Karpas-422 (cell line): ENCODE data around the gene DCXR. TPM values are rescaled to one million over a fixed set of nuclear protein-coding genes. Genes with fewer than 3 reads are reported as not detected.

Source experiments
- DNase-seq: peaks from one replicate; pipeline ENCODE4 v3.0.0-alpha.2; 2015
- H2AFZ ChIP-seq: fragments of 200-600 bp; sonication (generic); 2 replicates; pipeline ENCODE4 v1.6.1; 2014; ENCODE audit warnings: antibody characterized with exemption, low read length, mixed read lengths
- H3K27ac ChIP-seq: fragments of 200-600 bp; sonication (generic); 2 replicates; pipeline ENCODE4 v1.5.1; 2014; ENCODE audit warnings: mild to moderate bottlenecking, low read length, moderate library complexity
- H3K27me3 ChIP-seq: fragments of 200-600 bp; sonication (generic); 2 replicates; pipeline ENCODE4 v1.6.1; 2014; ENCODE audit warnings: low read length, mixed read lengths
- H3K36me3 ChIP-seq: fragments of 200-600 bp; sonication (generic); 2 replicates; pipeline ENCODE4 v1.6.1; 2014; ENCODE audit warnings: low read length, mixed read lengths; ENCODE audit not compliant: insufficient read depth
- H3K4me1 ChIP-seq: fragments of 200-600 bp; sonication (generic); 2 replicates; pipeline ENCODE4 v1.6.1; 2014; ENCODE audit warnings: mild to moderate bottlenecking, low read length, mixed read lengths
- H3K4me2 ChIP-seq: fragments of 200-600 bp; sonication (generic); 2 replicates; pipeline ENCODE4 v1.6.1; 2014; ENCODE audit warnings: low read length, low read depth, mild to moderate bottlenecking; ENCODE audit not compliant: poor library complexity, severe bottlenecking
- H3K4me3 ChIP-seq: fragments of 200-600 bp; sonication (generic); 2 replicates; pipeline ENCODE4 v1.5.1; 2014; ENCODE audit warnings: mild to moderate bottlenecking, antibody characterized with exemption, low read length, mixed read lengths
- H3K79me2 ChIP-seq: fragments of 200-600 bp; sonication (generic); 2 replicates; pipeline ENCODE4 v1.6.1; 2014; ENCODE audit warnings: mild to moderate bottlenecking, low read length, mixed read lengths
- H3K9ac ChIP-seq: fragments of 200-600 bp; sonication (generic); 2 replicates; pipeline ENCODE4 v1.6.0; 2014; ENCODE audit warnings: low read length
- H3K9me2 ChIP-seq: fragments of 200-600 bp; sonication (generic), shearing (Covaris generic); replicated peaks from 2 replicates; pipeline ENCODE4 v1.6.0; 2014; ENCODE audit warnings: mild to moderate bottlenecking, low read length, moderate library complexity; ENCODE audit not compliant: insufficient read depth
- H3K9me3 ChIP-seq: fragments of 300-700, 200-600 bp; sonication (generic); 2 replicates; pipeline ENCODE4 v1.6.1; 2014; ENCODE audit warnings: low read length, mixed read lengths
- H4K20me1 ChIP-seq: fragments of 200-600 bp; sonication (generic); 2 replicates; pipeline ENCODE4 v1.6.1; 2014; ENCODE audit warnings: mild to moderate bottlenecking, antibody characterized with exemption, low read length, low read depth; ENCODE audit not compliant: insufficient read depth
- total RNA-seq: library from RNA; depleted of rRNA; stranded (reverse); fragments of >200 nt; shearing (Covaris generic); gene quantifications from 2 replicates; pipeline ENCODE4 v1.2.3, GENCODE V29; 2014; ENCODE audit warnings: low replicate concordance

Gene DCXR
- total RNA-seq, 1 experiment from 2014 or later, result 103 TPM

DNA sequence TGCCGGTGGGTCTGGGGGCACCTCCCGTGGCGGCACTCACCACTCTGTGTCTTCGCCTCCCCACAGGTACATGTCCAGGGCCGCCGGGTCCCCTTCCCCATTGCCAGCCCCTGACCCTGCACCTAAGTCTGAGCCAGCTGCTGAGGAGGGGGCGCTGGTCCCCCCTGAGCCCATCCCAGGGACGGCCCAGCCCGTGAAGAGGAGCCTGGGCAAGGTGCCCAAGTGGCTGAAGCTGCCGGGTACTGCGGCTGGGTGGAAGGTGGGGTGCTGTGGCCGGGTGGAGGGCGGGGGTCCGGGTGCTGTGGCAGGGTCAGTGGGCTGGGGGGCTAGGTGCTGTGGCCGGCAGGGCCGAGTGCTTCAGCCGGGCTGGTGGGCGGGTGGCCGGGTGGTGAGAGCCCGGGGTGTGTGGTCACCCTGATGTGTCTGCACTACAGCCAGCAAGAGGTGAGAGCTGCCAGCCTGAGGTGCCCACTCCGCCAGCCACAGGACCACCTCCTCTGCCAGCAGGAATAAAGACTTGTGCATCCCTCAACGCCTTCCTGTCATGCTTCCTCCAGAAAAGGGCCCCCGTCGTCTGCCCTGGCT lies 20.5 kb downstream of the DCXR start:
- H3K4me2 ChIP-seq, result no peak overlapping the region
- peaks cover 19% of the 10 kb centered on the region for H3K4me1 ChIP-seq
- no peak overlapping the region for H3K9ac ChIP-seq
- peaks cover 8% of the 10 kb centered on the region for H3K79me2 ChIP-seq
- no peak overlapping the region for H3K4me3 ChIP-seq
- no peak for DNase-seq
- H3K9me2 ChIP-seq, result no peaks in the 10 kb centered on the region
- no peaks in the 10 kb centered on the region for H3K36me3 ChIP-seq
- H4K20me1 ChIP-seq, result peaks cover 3% of the 10 kb centered on the region; the same call in 1 of the 2 replicates
- no peak overlapping the region for H2AFZ ChIP-seq
- no peaks in the 10 kb centered on the region for H3K27me3 ChIP-seq
- no peak overlapping the region for H3K27ac ChIP-seq
- H3K9me3 ChIP-seq, result no peaks in the 10 kb centered on the region

- no peak overlapping the region for H3K4me2 ChIP-seq
- H3K79me2 ChIP-seq, result peaks cover 1% of the 10 kb centered on the region
- no peak overlapping the region for H3K4me3 ChIP-seq
- H3K36me3 ChIP-seq, result no peaks in the 10 kb centered on the region
- peaks cover 12% of the 10 kb centered on the region for H3K4me1 ChIP-seq
- DNase-seq, result no peak
- H3K9ac ChIP-seq, result no peak overlapping the region
- H3K9me3 ChIP-seq, result no peaks in the 10 kb centered on the region
- H3K27ac ChIP-seq, result no peak overlapping the region
- H3K27me3 ChIP-seq, result no peaks in the 10 kb centered on the region
- peaks cover 3% of the 10 kb centered on the region; the same call in 1 of the 2 replicates for H4K20me1 ChIP-seq
- no peak overlapping the region for H2AFZ ChIP-seq
- no peaks in the 10 kb centered on the region for H3K9me2 ChIP-seq
These were observed 21.2 kb downstream of the DCXR start for GRCh38 chr17:82016061-82016874.

DNA sequence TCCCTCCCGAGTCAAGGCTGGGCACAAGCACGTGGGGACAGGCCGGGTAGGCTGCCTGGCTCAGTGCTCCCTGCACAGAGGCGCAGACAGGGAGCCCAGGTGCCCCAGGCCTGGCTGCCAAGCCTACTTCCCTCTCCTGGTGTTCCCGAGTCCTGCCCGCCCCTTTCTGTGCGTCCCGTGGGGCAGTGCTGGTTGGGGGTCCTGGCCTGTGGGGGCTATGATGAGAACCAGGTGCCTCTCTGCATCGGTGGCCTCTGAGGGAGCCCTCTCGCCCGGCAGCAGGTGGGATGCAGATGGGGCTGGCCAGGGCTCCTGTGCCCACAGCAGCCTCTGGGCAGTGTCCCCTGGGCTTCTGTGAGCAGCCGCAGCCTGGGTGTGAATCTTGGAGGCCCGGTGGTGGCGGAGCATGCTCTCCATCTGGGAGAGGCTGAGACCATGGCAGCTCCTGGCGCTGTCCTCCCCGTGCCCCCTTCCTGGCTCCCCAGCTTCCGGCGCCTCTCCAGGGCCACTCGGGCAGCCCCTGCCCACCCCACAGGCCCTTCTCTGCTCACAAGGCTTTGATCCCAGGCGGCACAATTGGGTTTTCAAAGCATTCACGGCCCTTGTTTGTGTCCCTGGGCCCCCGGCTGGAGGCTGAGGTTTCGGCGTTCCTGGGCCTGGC lies 22.1 kb downstream of the DCXR start:
- no peaks in the 10 kb centered on the region for H3K79me2 ChIP-seq
- no peaks in the 10 kb centered on the region for H3K9me2 ChIP-seq
- H3K27ac ChIP-seq, result no peak overlapping the region
- H3K4me2 ChIP-seq, result no peak overlapping the region
- no peak overlapping the region for H3K9ac ChIP-seq
- H4K20me1 ChIP-seq, result peaks cover 3% of the 10 kb centered on the region; the same call in 1 of the 2 replicates
- peaks cover 5% of the 10 kb centered on the region for H3K4me1 ChIP-seq
- no peak overlapping the region for H3K4me3 ChIP-seq
- DNase-seq, result no peak
- no peaks in the 10 kb centered on the region for H3K36me3 ChIP-seq
- H3K9me3 ChIP-seq, result no peaks in the 10 kb centered on the region
- no peak overlapping the region for H2AFZ ChIP-seq
- no peaks in the 10 kb centered on the region for H3K27me3 ChIP-seq

DNA sequence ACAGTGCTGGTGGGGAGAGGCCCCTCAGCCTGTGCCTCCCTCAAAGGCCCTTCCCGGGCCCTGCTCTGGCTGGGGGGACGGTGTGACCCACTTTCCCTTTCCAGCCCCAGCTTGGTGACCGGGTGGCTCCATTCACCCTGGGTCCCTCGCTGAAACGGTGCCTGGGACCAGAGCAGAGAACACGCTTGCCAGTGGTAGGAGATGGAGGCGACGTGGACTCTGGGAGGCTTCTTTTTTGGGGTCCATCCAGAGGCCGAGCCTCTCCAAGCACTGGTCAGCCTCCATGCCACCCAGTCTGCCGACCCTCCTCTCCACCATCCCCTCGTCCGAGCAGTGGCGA lies 22.6 kb downstream of the DCXR start:
- Histone ChIP-seq H4K20me1 (peaks cover 3% of the 10 kb centered on the region; the same call in 1 of the 2 replicates), H3K27ac (no peak overlapping the region), H3K79me2 (no peaks in the 10 kb centered on the region), H3K27me3 (no peaks in the 10 kb centered on the region), H3K9ac (no peak overlapping the region), H3K4me2 (no peak overlapping the region), H3K9me3 (no peaks in the 10 kb centered on the region), H3K4me3 (no peak overlapping the region), H3K4me1 (no peaks in the 10 kb centered on the region), H2AFZ (no peak overlapping the region), H3K36me3 (no peaks in the 10 kb centered on the region), H3K9me2 (no peaks in the 10 kb centered on the region)
- DNase-seq, result no peak

- Histone ChIP-seq H4K20me1 (peaks cover under 1% of the 10 kb centered on the region; the same call in 1 of the 2 replicates), H3K9me2 (no peaks in the 10 kb centered on the region), H3K9me3 (no peaks in the 10 kb centered on the region), H3K4me3 (no peak overlapping the region), H3K4me1 (no peaks in the 10 kb centered on the region), H3K9ac (no peak overlapping the region), H3K36me3 (no peaks in the 10 kb centered on the region), H3K27me3 (no peaks in the 10 kb centered on the region), H3K27ac (no peak overlapping the region), H3K79me2 (no peaks in the 10 kb centered on the region), H3K4me2 (no peak overlapping the region), H2AFZ (no peak overlapping the region)
- no peak for DNase-seq
These were observed 23.1 kb downstream of the DCXR start for GRCh38 chr17:82014432-82014831.

DNA sequence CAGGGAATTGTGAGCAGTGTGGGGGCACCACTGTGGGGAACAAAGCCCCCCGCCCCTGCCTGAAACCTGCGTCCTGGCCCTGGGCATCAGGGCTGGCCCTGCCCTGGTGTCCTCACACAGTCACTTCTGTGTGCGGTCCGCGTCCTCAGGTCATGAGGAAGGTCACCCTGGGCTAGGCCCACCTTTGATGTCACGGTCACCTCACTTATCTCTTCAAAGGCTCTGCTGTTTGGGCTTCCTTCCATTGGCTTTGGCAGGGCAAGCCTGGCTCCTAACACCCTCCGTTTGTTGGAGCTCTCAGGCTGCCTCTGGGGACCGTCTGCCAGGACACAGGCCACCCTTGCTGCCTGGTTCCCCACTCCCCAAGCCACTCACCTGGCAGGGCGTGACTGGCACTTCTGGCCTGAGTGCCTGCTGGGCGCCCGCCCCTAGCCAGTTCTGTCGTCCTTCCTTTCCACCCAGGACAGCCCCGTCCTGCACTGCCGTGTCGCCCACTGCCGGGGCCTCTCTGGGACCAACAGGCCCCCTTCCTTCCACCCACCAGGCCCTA lies 23.6 kb downstream of the DCXR start:
- H3K9ac ChIP-seq, result no peak overlapping the region
- no peaks in the 10 kb centered on the region for H3K4me1 ChIP-seq
- no peaks in the 10 kb centered on the region for H3K9me3 ChIP-seq
- H3K27ac ChIP-seq, result no peak overlapping the region
- no peak overlapping the region for H3K4me2 ChIP-seq
- H3K79me2 ChIP-seq, result no peaks in the 10 kb centered on the region
- no peaks in the 10 kb centered on the region for H3K36me3 ChIP-seq
- no peaks in the 10 kb centered on the region for H4K20me1 ChIP-seq
- no peaks in the 10 kb centered on the region for H3K9me2 ChIP-seq
- DNase-seq, result no peak
- no peaks in the 10 kb centered on the region for H3K27me3 ChIP-seq
- H3K4me3 ChIP-seq, result no peak overlapping the region
- no peak overlapping the region for H2AFZ ChIP-seq

DNA sequence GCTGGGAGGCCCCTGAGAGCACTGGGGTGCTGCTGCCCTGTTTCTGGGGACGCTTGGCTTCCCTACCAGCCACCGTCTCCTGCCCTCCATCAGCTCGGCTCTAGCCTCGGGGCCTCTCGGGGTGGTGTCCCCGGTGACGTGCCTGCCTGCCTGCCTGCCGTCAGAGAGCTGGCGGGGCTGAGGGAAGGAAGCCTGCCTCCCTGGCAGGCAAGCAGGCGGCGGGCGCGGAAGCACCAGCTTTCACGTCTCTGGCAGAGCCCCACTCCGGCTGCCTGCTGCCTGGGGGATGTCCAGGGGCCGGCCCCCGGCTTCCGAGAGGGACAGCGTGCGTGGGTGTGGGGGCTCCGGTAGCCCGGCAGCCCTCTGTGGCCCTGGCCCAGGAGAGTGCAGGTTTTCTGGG lies 24.2 kb downstream of the DCXR start:
- Histone ChIP-seq H3K4me1 (no peaks in the 10 kb centered on the region), H3K79me2 (no peaks in the 10 kb centered on the region), H3K4me3 (no peak overlapping the region), H3K27ac (no peak overlapping the region), H4K20me1 (no peaks in the 10 kb centered on the region), H3K27me3 (no peaks in the 10 kb centered on the region), H3K4me2 (no peak overlapping the region), H3K9ac (no peak overlapping the region), H2AFZ (no peak overlapping the region), H3K9me3 (no peaks in the 10 kb centered on the region), H3K36me3 (no peaks in the 10 kb centered on the region), H3K9me2 (no peaks in the 10 kb centered on the region)
- no peak for DNase-seq

GRCh38 chr17:82012640-82013295 lies 24.7 kb downstream of the DCXR start:
- no peaks in the 10 kb centered on the region for H3K27me3 ChIP-seq
- no peaks in the 10 kb centered on the region for H4K20me1 ChIP-seq
- DNase-seq, result no peak
- H3K4me2 ChIP-seq, result no peak overlapping the region
- no peak overlapping the region for H3K4me3 ChIP-seq
- H3K9ac ChIP-seq, result no peak overlapping the region
- no peaks in the 10 kb centered on the region for H3K4me1 ChIP-seq
- no peak overlapping the region for H2AFZ ChIP-seq
- H3K9me2 ChIP-seq, result no peaks in the 10 kb centered on the region
- no peaks in the 10 kb centered on the region for H3K36me3 ChIP-seq
- no peak overlapping the region for H3K27ac ChIP-seq
- no peaks in the 10 kb centered on the region for H3K9me3 ChIP-seq
- no peaks in the 10 kb centered on the region for H3K79me2 ChIP-seq
